GM13977 (cell line): ENCODE results near the gene BAZ2A.

ENCODE experiments used
- DNase-seq: peaks from one replicate; pipeline ENCODE4 v3.0.0; 2012; ENCODE audit warnings: low spot score
- CTCF ChIP-seq: IDR thresholded peaks from 2 replicates; pipeline ENCODE4 v1.5.1; 2012; ENCODE audit warnings: mild to moderate bottlenecking, control low read depth; ENCODE audit not compliant: insufficient read depth; ENCODE audit errors: extremely low read depth, missing control alignments
- in situ Hi-C: fragments of 300-500 bp; cut with MboI; formaldehyde crosslinking; loops from one replicate; pipeline ENCODE4 v1.12.0; 2022; ENCODE audit warnings: low sequenced_read_pairs, low pct_unique_long_range_greater_than_20kb, mixed read lengths, inconsistent platforms; ENCODE audit not compliant: unreplicated experiment

BAZ2A gene

GRCh38 chr12:56571121-56571520 is 59.0 kb downstream of the BAZ2A start:
- no peak for TF ChIP-seq CTCF
- no peak for DNase-seq
- in situ Hi-C loops: no loop called here

GRCh38 chr12:56568146-56568545 is 62.0 kb downstream of the BAZ2A start:
- in situ Hi-C loops: loop anchor here (10.0 kb wide), 1 partner anchor 53 kb away; no protein-coding TSS in a partner anchor
- no peak for DNase-seq

GRCh38 chr12:56565510-56566101 is 64.5 kb downstream of the BAZ2A start:
- in situ Hi-C loops: loop anchor here (10.0 kb wide), 1 partner anchor 51 kb away; no protein-coding TSS in a partner anchor
- no peak for TF ChIP-seq CTCF
- DNase-seq: peak; percentile 46

More at GRCh38 chr12:56568146-56568545, 62.0 kb downstream of the BAZ2A start:
- TF ChIP-seq CTCF: no peak

- no peak for DNase-seq
- in situ Hi-C loops: no loop called here
- TF ChIP-seq CTCF: no peak
Observed at GRCh38 chr12:56551070-56551469, 79.1 kb downstream of the BAZ2A start.

GRCh38 chr12:56546680-56547079 is 83.4 kb downstream of the BAZ2A start:
- in situ Hi-C loops: no loop called here
- no peak for TF ChIP-seq CTCF
- no peak for DNase-seq
